Neural progenitor cell (in vitro differentiated cells): ENCODE results near the gene ERCC1.

Experiments used
- EZH2 ChIP-seq: fragments of 200-600 bp; sonication (generic); IDR thresholded peaks from 2 replicates; pipeline ENCODE4 v1.6.1; 2017; ENCODE audit warnings: antibody characterized with exemption, mild to moderate bottlenecking, moderate library complexity
- TF ChIP-seq, protein P1 (sequence below): fragments of 200-600 bp; sonication (generic); IDR thresholded peaks from 2 replicates; pipeline ENCODE4 v1.5.1; 2017; ENCODE audit warnings: antibody characterized with exemption, mild to moderate bottlenecking

DNA sequence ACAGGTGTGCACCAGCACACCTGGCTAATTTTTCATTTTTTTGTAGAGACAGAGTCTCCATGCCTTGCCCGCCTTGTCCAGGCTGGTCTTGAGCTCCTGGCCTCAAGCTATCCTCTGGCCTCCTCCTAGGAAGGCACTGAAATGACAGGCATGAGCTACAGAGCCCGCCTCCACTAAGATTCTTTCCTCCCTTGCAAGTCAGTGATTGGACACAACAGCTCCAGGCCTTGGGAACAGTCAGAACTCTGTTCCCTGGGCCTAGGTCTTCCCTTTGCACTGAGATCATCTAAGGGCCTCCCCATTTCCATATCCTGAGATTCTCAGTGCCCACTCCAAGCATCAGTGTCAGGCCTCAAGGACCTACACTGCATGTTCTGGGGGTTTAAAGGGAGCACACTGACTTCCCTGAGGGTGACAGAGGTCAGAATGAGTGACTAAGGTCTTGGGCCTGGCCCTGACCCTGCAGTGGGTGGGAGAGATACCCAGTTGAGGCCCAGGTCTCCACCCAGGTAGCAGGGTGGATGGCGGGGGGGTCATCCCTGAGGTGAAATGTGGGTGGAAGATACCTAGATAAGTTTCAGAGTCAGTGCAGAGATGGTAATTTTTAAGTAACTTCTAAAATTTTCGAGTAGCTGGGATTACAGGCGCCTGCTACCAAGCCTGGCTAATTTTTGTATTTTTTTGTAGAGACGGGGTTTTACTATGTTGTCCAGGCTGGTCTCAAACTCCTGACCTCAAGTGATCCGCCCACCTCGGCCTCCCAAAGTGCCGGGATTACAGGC, 17.3 kb upstream of the ERCC1 start:
- TF ChIP-seq, protein P1, sequence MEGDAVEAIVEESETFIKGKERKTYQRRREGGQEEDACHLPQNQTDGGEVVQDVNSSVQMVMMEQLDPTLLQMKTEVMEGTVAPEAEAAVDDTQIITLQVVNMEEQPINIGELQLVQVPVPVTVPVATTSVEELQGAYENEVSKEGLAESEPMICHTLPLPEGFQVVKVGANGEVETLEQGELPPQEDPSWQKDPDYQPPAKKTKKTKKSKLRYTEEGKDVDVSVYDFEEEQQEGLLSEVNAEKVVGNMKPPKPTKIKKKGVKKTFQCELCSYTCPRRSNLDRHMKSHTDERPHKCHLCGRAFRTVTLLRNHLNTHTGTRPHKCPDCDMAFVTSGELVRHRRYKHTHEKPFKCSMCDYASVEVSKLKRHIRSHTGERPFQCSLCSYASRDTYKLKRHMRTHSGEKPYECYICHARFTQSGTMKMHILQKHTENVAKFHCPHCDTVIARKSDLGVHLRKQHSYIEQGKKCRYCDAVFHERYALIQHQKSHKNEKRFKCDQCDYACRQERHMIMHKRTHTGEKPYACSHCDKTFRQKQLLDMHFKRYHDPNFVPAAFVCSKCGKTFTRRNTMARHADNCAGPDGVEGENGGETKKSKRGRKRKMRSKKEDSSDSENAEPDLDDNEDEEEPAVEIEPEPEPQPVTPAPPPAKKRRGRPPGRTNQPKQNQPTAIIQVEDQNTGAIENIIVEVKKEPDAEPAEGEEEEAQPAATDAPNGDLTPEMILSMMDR: no peak
- TF ChIP-seq EZH2: no peak
